HL-60 (cell line): ENCODE data around the gene CRISP2.
"Not testable (repeated sequence)": the region's sequence is repeated elsewhere in the genome, so short reads cannot be mapped to it uniquely, and the experiment has no call there.

Experiments used
- DNase-seq, 2 experiments: peaks; one replicate each; pipeline ENCODE4 v3.0.0-alpha.2; 2010 to 2020; ENCODE audit warnings: low read depth in 1 of 2, low spot score in 1 of 2
- H3K27ac ChIP-seq: fragments of 250-450 bp; sonication (Bioruptor Pico); replicated peaks from 2 replicates; pipeline ENCODE4 v1.5.1; 2020; ENCODE audit warnings: mild to moderate bottlenecking, moderate library complexity
- H3K27me3 ChIP-seq: fragments of 250-450 bp; sonication (Bioruptor Pico); 2 replicates; pipeline ENCODE4 v1.5.1; 2021; ENCODE audit warnings: mild to moderate bottlenecking, moderate library complexity; ENCODE audit not compliant: insufficient read depth, poor library complexity, severe bottlenecking
- H3K4me3 ChIP-seq: replicated peaks from 2 replicates; pipeline ENCODE4 v1.5.1; 2011; ENCODE audit warnings: mild to moderate bottlenecking, control low read depth, low read length; ENCODE audit not compliant: insufficient read depth
- GABPA ChIP-seq: IDR thresholded peaks from 2 replicates; pipeline ENCODE4 v1.6.1; 2012; ENCODE audit warnings: low read depth
- POLR2AphosphoS5 ChIP-seq: IDR thresholded peaks from 2 replicates; pipeline ENCODE4 v1.6.1; 2012; ENCODE audit warnings: low read depth
- SPI1 ChIP-seq: IDR thresholded peaks from 2 replicates; pipeline ENCODE4 v1.6.1; 2012; ENCODE audit warnings: low read depth, mild to moderate bottlenecking, borderline replicate concordance
- TF ChIP-seq, protein P1 (sequence below): IDR thresholded peaks from one replicate; pipeline ENCODE4 v1.5.1; 2011; ENCODE audit warnings: low read length, control low read depth, inconsistent platforms; ENCODE audit not compliant: insufficient read depth
- TF ChIP-seq, protein P2 (sequence below): IDR thresholded peaks from 2 replicates; pipeline ENCODE4 v1.6.1; 2012; ENCODE audit warnings: low read depth; ENCODE audit not compliant: insufficient replicate concordance

CRISP2 gene

GRCh38 chr6:49733680-49734079 is 20.3 kb upstream of the CRISP2 start:
- Histone ChIP-seq H3K27me3 (no peaks in the 10 kb centered on the region), H3K27ac (no peak overlapping the region), H3K4me3 (no peak overlapping the region)
- DNase-seq: no peak
- TF ChIP-seq SPI1 (no peak), GABPA (no peak), POLR2AphosphoS5 (no peak)

DNA sequence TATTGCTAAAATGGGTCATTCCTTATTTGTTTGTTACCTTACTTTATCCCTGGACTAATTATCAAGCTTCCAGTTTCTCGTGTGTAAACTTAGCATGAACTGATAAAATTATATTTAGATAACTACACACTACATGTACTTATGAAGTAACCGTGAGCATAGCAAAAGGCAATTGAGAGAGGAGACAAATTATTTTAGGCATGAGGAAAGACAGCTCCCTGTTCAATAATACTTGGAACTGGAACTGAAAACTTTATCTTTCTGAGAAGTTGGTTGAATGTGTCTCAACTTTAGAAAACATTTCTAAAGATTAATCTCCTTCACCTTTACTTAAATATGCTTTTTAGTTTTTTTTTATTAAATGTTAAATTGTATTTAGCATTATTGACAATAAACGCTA is 19.4 kb upstream of the CRISP2 start:
- H3K4me3 ChIP-seq: no peak overlapping the region
- no peak overlapping the region for H3K27ac ChIP-seq
- TF ChIP-seq, protein P1, sequence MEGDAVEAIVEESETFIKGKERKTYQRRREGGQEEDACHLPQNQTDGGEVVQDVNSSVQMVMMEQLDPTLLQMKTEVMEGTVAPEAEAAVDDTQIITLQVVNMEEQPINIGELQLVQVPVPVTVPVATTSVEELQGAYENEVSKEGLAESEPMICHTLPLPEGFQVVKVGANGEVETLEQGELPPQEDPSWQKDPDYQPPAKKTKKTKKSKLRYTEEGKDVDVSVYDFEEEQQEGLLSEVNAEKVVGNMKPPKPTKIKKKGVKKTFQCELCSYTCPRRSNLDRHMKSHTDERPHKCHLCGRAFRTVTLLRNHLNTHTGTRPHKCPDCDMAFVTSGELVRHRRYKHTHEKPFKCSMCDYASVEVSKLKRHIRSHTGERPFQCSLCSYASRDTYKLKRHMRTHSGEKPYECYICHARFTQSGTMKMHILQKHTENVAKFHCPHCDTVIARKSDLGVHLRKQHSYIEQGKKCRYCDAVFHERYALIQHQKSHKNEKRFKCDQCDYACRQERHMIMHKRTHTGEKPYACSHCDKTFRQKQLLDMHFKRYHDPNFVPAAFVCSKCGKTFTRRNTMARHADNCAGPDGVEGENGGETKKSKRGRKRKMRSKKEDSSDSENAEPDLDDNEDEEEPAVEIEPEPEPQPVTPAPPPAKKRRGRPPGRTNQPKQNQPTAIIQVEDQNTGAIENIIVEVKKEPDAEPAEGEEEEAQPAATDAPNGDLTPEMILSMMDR: no peak
- no peak for TF ChIP-seq GABPA
- TF ChIP-seq, protein P2, sequence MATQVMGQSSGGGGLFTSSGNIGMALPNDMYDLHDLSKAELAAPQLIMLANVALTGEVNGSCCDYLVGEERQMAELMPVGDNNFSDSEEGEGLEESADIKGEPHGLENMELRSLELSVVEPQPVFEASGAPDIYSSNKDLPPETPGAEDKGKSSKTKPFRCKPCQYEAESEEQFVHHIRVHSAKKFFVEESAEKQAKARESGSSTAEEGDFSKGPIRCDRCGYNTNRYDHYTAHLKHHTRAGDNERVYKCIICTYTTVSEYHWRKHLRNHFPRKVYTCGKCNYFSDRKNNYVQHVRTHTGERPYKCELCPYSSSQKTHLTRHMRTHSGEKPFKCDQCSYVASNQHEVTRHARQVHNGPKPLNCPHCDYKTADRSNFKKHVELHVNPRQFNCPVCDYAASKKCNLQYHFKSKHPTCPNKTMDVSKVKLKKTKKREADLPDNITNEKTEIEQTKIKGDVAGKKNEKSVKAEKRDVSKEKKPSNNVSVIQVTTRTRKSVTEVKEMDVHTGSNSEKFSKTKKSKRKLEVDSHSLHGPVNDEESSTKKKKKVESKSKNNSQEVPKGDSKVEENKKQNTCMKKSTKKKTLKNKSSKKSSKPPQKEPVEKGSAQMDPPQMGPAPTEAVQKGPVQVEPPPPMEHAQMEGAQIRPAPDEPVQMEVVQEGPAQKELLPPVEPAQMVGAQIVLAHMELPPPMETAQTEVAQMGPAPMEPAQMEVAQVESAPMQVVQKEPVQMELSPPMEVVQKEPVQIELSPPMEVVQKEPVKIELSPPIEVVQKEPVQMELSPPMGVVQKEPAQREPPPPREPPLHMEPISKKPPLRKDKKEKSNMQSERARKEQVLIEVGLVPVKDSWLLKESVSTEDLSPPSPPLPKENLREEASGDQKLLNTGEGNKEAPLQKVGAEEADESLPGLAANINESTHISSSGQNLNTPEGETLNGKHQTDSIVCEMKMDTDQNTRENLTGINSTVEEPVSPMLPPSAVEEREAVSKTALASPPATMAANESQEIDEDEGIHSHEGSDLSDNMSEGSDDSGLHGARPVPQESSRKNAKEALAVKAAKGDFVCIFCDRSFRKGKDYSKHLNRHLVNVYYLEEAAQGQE: no peak
- no peak for TF ChIP-seq POLR2AphosphoS5
- no peak for TF ChIP-seq SPI1
- no peak for DNase-seq
- H3K27me3 ChIP-seq: no peaks in the 10 kb centered on the region

- no peak for TF ChIP-seq SPI1
- TF ChIP-seq POLR2AphosphoS5: no peak
- TF ChIP-seq, protein P2: no peak
- TF ChIP-seq, protein P1: no peak
- no peak for TF ChIP-seq GABPA
- no peak for DNase-seq
- Histone ChIP-seq H3K27me3 (no peaks in the 10 kb centered on the region), H3K4me3 (no peak overlapping the region), H3K27ac (no peak overlapping the region)
These were observed 16.9 kb upstream of the CRISP2 start for GRCh38 chr6:49730251-49730650.

DNA sequence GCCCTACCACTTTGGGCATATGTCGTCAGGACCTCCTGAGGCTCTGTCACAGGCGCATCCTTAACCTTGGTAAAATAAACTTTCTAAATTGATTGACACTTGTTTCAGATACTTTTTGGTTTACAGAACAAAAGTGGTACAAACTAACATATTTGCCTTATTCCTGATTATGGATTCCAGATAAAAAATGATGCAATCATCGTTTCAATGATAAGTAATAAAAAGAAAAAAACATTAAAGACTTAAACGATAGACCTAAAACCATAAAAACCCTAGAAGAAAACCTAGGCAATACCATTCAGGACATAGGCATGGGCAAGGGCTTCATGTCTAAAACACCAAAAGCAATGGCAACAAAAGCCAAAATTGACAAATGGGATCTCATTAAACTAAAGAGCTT is 10.6 kb upstream of the CRISP2 start:
- H3K27me3 ChIP-seq, H3K4me3 ChIP-seq, H3K27ac ChIP-seq, DNase-seq: not testable (repeated sequence)

DNA sequence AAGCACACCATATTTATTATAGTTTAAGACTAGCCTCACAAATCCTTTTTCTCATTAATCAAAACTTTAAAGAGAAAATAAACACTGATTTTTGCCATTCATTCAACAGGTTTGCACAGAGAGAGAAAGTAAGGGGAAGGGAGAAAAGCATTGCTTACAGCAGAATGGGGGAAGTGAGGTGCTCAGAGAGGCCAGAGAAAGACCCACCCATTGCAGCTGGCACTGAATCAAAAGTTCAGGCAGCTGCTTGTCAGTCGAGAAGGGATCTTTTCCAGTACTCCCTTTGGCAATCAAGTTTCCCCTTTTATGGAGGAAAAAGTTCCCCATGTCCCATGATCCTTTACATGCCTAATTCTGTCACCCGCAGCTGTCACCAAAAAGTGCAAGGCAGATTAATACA is 8.0 kb upstream of the CRISP2 start:
- Histone ChIP-seq H3K4me3 (no peak overlapping the region), H3K27me3 (no peaks in the 10 kb centered on the region), H3K27ac (no peak overlapping the region)
- TF ChIP-seq GABPA (no peak), SPI1 (no peak), POLR2AphosphoS5 (no peak)
- TF ChIP-seq, protein P2: no peak
- TF ChIP-seq, protein P1: no peak
- DNase-seq: no peak
